Skin of body (tissue), 2 donors: ENCODE results near the gene CEP20. TPM values are rescaled to one million over a fixed set of nuclear protein-coding genes. Genes with fewer than 3 reads are reported as not detected.
"Not testable (repeated sequence)": the region's sequence is repeated elsewhere in the genome, so short reads cannot be mapped to it uniquely, and the experiment has no call there.

Source experiments
- DNase-seq: peaks from one replicate; lab custom pipeline; 2025; lab: John Stamatoyannopoulos, UW
- total RNA-seq: library from RNA; depleted of rRNA; stranded (reverse); fragments of >200 nt; gene quantifications from one replicate; pipeline ENCODE4 v1.2.3, GENCODE V29; 2014

Gene CEP20
- total RNA-seq, 1 donor from 2014 or later: 34.7 TPM

- DNase-seq: no peak
These were observed 29.3 kb downstream of the CEP20 start for GRCh38 chr16:15858921-15859668.

GRCh38 chr16:15857724-15858560 is 30.5 kb downstream of the CEP20 start:
- DNase-seq: no peak

- no peak for DNase-seq
These were observed 31.3 kb downstream of the CEP20 start, which contains the start of gene MYH11 for GRCh38 chr16:15856901-15857698. TSS of gene MYH11 (minus strand) at chr16:15857028. CDS start at chr16:15838252, 18,776 bp downstream.

- no peak for DNase-seq
These were observed 32.2 kb downstream of the CEP20 start for GRCh38 chr16:15856182-15856581.

GRCh38 chr16:15855704-15856003 is 32.7 kb downstream of the CEP20 start:
- DNase-seq: no peak

- DNase-seq: no peak
These were observed 33.3 kb downstream of the CEP20 start for GRCh38 chr16:15854906-15855703.

GRCh38 chr16:15854061-15854460 is 34.3 kb downstream of the CEP20 start:
- DNase-seq: no peak

- DNase-seq: no peak
These were observed 35.4 kb downstream of the CEP20 start for GRCh38 chr16:15853021-15853420.

- DNase-seq: not testable (repeated sequence)
These were observed 37.8 kb downstream of the CEP20 start for GRCh38 chr16:15850555-15850954.

- DNase-seq: no peak
These were observed 39.0 kb downstream of the CEP20 start for GRCh38 chr16:15849209-15849981.

- DNase-seq: no peak
These were observed 40.7 kb downstream of the CEP20 start for GRCh38 chr16:15847611-15848175.

GRCh38 chr16:15846510-15846909 is 41.9 kb downstream of the CEP20 start:
- no peak for DNase-seq

GRCh38 chr16:15843635-15844279 is 44.6 kb downstream of the CEP20 start:
- DNase-seq: no peak

- not testable (repeated sequence) for DNase-seq
These were observed 49.2 kb downstream of the CEP20 start for GRCh38 chr16:15839204-15839603.

GRCh38 chr16:15837761-15838160 is 50.6 kb downstream of the CEP20 start:
- DNase-seq: no peak

GRCh38 chr16:15836965-15837611 is 51.3 kb downstream of the CEP20 start:
- no peak for DNase-seq

- DNase-seq: no peak
These were observed 52.3 kb downstream of the CEP20 start for GRCh38 chr16:15836074-15836473.

- DNase-seq: no peak
These were observed 53.1 kb downstream of the CEP20 start for GRCh38 chr16:15835136-15835878.
